Endothelial cell of umbilical vein (primary cell): ENCODE results near the gene GYPC.

ENCODE experiments used
- CTCF ChIP-seq, 2 donors: IDR thresholded peaks; 1 replicate in 1 of 2; 2 replicates in 1 of 2; pipeline ENCODE4 v1.5.1; 2011; ENCODE audit warnings: low read length in 2 of 2, mild to moderate bottlenecking in 2 of 2, moderate library complexity in 2 of 2, control low read depth in 1 of 2, inconsistent platforms in 1 of 2, low read depth in 1 of 2; ENCODE audit not compliant: insufficient read depth in 1 of 2; ENCODE audit errors: extremely low read depth in 1 of 2
- EZH2 ChIP-seq: IDR thresholded peaks from 2 replicates; pipeline ENCODE4 v1.6.1; 2012; ENCODE audit warnings: borderline replicate concordance, low read depth, mild to moderate bottlenecking, moderate library complexity, low read length, inconsistent platforms; ENCODE audit not compliant: severe bottlenecking
- POLR2A ChIP-seq: IDR thresholded peaks from 2 replicates; pipeline ENCODE4 v1.6.1; 2012; ENCODE audit warnings: low read depth, mild to moderate bottlenecking, control low read depth, low read length
- POLR2AphosphoS5 ChIP-seq: IDR thresholded peaks from 2 replicates; pipeline ENCODE4 v1.6.1; 2012; ENCODE audit warnings: low read depth, mild to moderate bottlenecking, control low read depth, low read length, moderate library complexity; ENCODE audit not compliant: insufficient read depth

- TF ChIP-seq CTCF (IDR thresholded peaks at IDR 0.05; ENCODE audit: extremely low read depth in 1 of 2, insufficient read depth in 1 of 2, low read depth in 1 of 2, low read length in 2 of 2) (no peak), POLR2A (no peak), EZH2 (no peak), POLR2AphosphoS5 (no peak)
Measured at GRCh38 chr2:126627643-126628042, 28.3 kb upstream of the GYPC start.
